GM18951 (cell line): ENCODE data around the gene MTHFSD.

Source experiments
- POLR2A ChIP-seq: IDR thresholded peaks from 4 replicates; pipeline ENCODE4 v1.6.1; 2011; ENCODE audit warnings: mild to moderate bottlenecking; ENCODE audit not compliant: insufficient read length, insufficient read depth; ENCODE audit errors: extremely low read depth
- in situ Hi-C: fragments of 300-500 bp; cut with MboI; formaldehyde crosslinking; loops from one replicate; pipeline ENCODE4 v1.12.0; 2022; ENCODE audit warnings: low sequenced_read_pairs, mixed read lengths, inconsistent platforms; ENCODE audit not compliant: unreplicated experiment

Gene MTHFSD

GRCh38 chr16:86531641-86532525 lies 23.2 kb downstream of the MTHFSD start:
- in situ Hi-C loops = no loop called here
- TF ChIP-seq POLR2A = no peak

- TF ChIP-seq POLR2A = no peak
- in situ Hi-C loops = no loop called here
Measured at GRCh38 chr16:86531191-86531545, 23.9 kb downstream of the MTHFSD start.

GRCh38 chr16:86530251-86531190 lies 24.5 kb downstream of the MTHFSD start:
- no peak for TF ChIP-seq POLR2A
- in situ Hi-C loops = no loop called here

- in situ Hi-C loops = loop anchor here (5.0 kb wide), 1 partner anchor 452 kb away; no protein-coding TSS in a partner anchor
- TF ChIP-seq POLR2A = no peak
Measured at GRCh38 chr16:86529160-86529559, 25.9 kb downstream of the MTHFSD start.

- TF ChIP-seq POLR2A = no peak
- in situ Hi-C loops = loop anchor here (5.0 kb wide), 1 partner anchor 451 kb away; no protein-coding TSS in a partner anchor
Measured at GRCh38 chr16:86528061-86528929, 26.7 kb downstream of the MTHFSD start.

GRCh38 chr16:86527366-86527765 lies 27.7 kb downstream of the MTHFSD start:
- in situ Hi-C loops = loop anchor here (5.0 kb wide), 1 partner anchor 450 kb away; no protein-coding TSS in a partner anchor
- TF ChIP-seq POLR2A = no peak

GRCh38 chr16:86525696-86526095 lies 29.3 kb downstream of the MTHFSD start:
- in situ Hi-C loops = loop anchor here (5.0 kb wide), 1 partner anchor 448 kb away; no protein-coding TSS in a partner anchor
- no peak for TF ChIP-seq POLR2A

- in situ Hi-C loops = loop anchor here (25.0 kb wide), 2 partner anchors 187 to 712 kb away; no protein-coding TSS in a partner anchor
- no peak for TF ChIP-seq POLR2A
Measured at GRCh38 chr16:86524029-86524428, 31.0 kb downstream of the MTHFSD start.

GRCh38 chr16:86523166-86523740 lies 31.8 kb downstream of the MTHFSD start:
- in situ Hi-C loops = loop anchor here (25.0 kb wide), 2 partner anchors 186 to 711 kb away; no protein-coding TSS in a partner anchor
- TF ChIP-seq POLR2A = no peak

- no peak for TF ChIP-seq POLR2A
- in situ Hi-C loops = loop anchor here (25.0 kb wide), 2 partner anchors 185 to 710 kb away; no protein-coding TSS in a partner anchor
Measured at GRCh38 chr16:86522634-86523033, 32.4 kb downstream of the MTHFSD start.

- in situ Hi-C loops = loop anchor here (25.0 kb wide), 2 partner anchors 184 to 709 kb away; no protein-coding TSS in a partner anchor
Measured at GRCh38 chr16:86521236-86522197, 33.5 kb downstream of the MTHFSD start.

More at GRCh38 chr16:86521236-86522197, 33.5 kb downstream of the MTHFSD start:
- TF ChIP-seq POLR2A = no peak
